IMR-90 (cell line): Measurements from ENCODE around the gene POLD3. TPM values are rescaled to one million over a fixed set of nuclear protein-coding genes. Genes with fewer than 3 reads are reported as not detected.

ENCODE experiments used
- ATAC-seq: fragments of 200-7000 bp; cut with Tn5 transposase; 2 replicates; pipeline ENCODE4 v1.9.1; 2020; ENCODE audit warnings: low read depth, mild to moderate bottlenecking, moderate library complexity
- BruUV-seq: library from RNA; stranded (reverse); fragments of 400-500 nt; replicated peaks from 2 replicates; lab custom pipeline; 2021; lab: Mats Ljungman, UMichigan
- CTCF ChIA-PET: fragments of 300-600 bp; formaldehyde crosslinking; extraction: SDS; loops from one replicate; lab custom pipeline; 2021; ENCODE audit warnings: antibody characterized with exemption; lab: Yijun Ruan, JAX
- POLR2A ChIA-PET: fragments of 300-600 bp; sonication (Branson Sonifier 250); formaldehyde crosslinking; loops from one replicate; lab custom pipeline; 2022; ENCODE audit warnings: antibody characterized with exemption; ENCODE audit not compliant: unreplicated experiment; lab: Charles Lee
- DNase-seq: peaks from one replicate; pipeline ENCODE4 v3.0.0; 2013
- H2AFZ ChIP-seq: replicated peaks from 2 replicates; pipeline ENCODE3; 2013; ENCODE audit warnings: low read length, mild to moderate bottlenecking; ENCODE audit not compliant: poor library complexity
- H2AK5ac ChIP-seq: 2 replicates; pipeline ENCODE4 v1.6.1; 2013; ENCODE audit warnings: low read depth, low read length, inconsistent platforms
- H2AK9ac ChIP-seq: replicated peaks from 2 replicates; pipeline ENCODE3; 2013; ENCODE audit warnings: mild to moderate bottlenecking, low read depth, low read length, moderate library complexity; ENCODE audit not compliant: poor library complexity
- H2BK120ac ChIP-seq: 2 replicates; pipeline ENCODE4 v1.6.1; 2013; ENCODE audit warnings: low read depth, low read length, inconsistent platforms
- H2BK15ac ChIP-seq: 3 replicates; pipeline ENCODE4 v1.6.1; 2013; ENCODE audit warnings: low read depth, low read length, inconsistent platforms
- H2BK20ac ChIP-seq: 2 replicates; pipeline ENCODE4 v1.6.1; 2013; ENCODE audit warnings: low read depth, mild to moderate bottlenecking, inconsistent platforms, low read length, moderate library complexity
- H2BK5ac ChIP-seq: 2 replicates; pipeline ENCODE4 v1.6.1; 2013; ENCODE audit warnings: mild to moderate bottlenecking, low read depth, low read length, inconsistent platforms; ENCODE audit not compliant: poor library complexity, severe bottlenecking
- H3K14ac ChIP-seq: replicated peaks from 2 replicates; pipeline ENCODE4 v1.6.1; 2013; ENCODE audit warnings: low read depth, low read length, inconsistent platforms
- H3K18ac ChIP-seq: 2 replicates; pipeline ENCODE4 v1.6.1; 2013; ENCODE audit warnings: low read depth, low read length, control low read depth
- H3K23ac ChIP-seq: 2 replicates; pipeline ENCODE4 v1.6.1; 2013; ENCODE audit warnings: low read depth, low read length, inconsistent platforms
- H3K27ac ChIP-seq: 2 replicates; pipeline ENCODE4 v1.5.1; 2013; ENCODE audit warnings: mild to moderate bottlenecking, control low read depth, low read length; ENCODE audit not compliant: insufficient read depth
- H3K27me3 ChIP-seq: 2 replicates; pipeline ENCODE4 v1.6.1; 2013; ENCODE audit warnings: low read length; ENCODE audit not compliant: control insufficient read depth, insufficient read depth
- H3K36me3 ChIP-seq: 2 replicates; pipeline ENCODE4 v1.6.1; 2013; ENCODE audit warnings: low read length, mixed read lengths; ENCODE audit not compliant: control insufficient read depth, insufficient read depth
- H3K4ac ChIP-seq: 2 replicates; pipeline ENCODE4 v1.6.1; 2013; ENCODE audit warnings: low read depth, low read length, inconsistent platforms
- H3K4me1 ChIP-seq: 2 replicates; pipeline ENCODE4 v1.6.1; 2013; ENCODE audit warnings: low read length, mixed read lengths; ENCODE audit not compliant: control insufficient read depth, insufficient read depth
- H3K4me2 ChIP-seq: 2 replicates; pipeline ENCODE4 v1.6.1; 2013; ENCODE audit warnings: low read depth, mild to moderate bottlenecking, control low read depth, low read length, moderate library complexity
- H3K4me3 ChIP-seq: 2 replicates; pipeline ENCODE4 v1.5.1; 2013; ENCODE audit warnings: low read depth, mild to moderate bottlenecking, control low read depth, low read length, moderate library complexity; ENCODE audit not compliant: insufficient read depth
- H3K56ac ChIP-seq: 2 replicates; pipeline ENCODE4 v1.6.1; 2013; ENCODE audit warnings: low read length, inconsistent platforms; ENCODE audit not compliant: insufficient read depth; ENCODE audit errors: extremely low read depth
- H3K79me1 ChIP-seq, 2 experiments: 2 replicates each; pipeline ENCODE4 v1.6.1; 2013; ENCODE audit warnings: low read length in 2 of 2, inconsistent platforms in 1 of 2, low read depth in 1 of 2
- H3K9ac ChIP-seq: 2 replicates; pipeline ENCODE4 v1.6.1; 2013; ENCODE audit warnings: low read depth, low read length, control low read depth
- H3K9me1 ChIP-seq: 2 replicates; pipeline ENCODE4 v1.6.1; 2013; ENCODE audit warnings: low read length, inconsistent platforms; ENCODE audit not compliant: insufficient read depth
- H3K9me3 ChIP-seq: 2 replicates; pipeline ENCODE4 v1.6.1; 2013; ENCODE audit warnings: low read length; ENCODE audit not compliant: control insufficient read depth, insufficient read depth
- H4K20me1 ChIP-seq: 2 replicates; pipeline ENCODE4 v1.6.1; 2013; ENCODE audit warnings: low read length, inconsistent platforms; ENCODE audit not compliant: insufficient read depth
- H4K5ac ChIP-seq: 2 replicates; pipeline ENCODE4 v1.6.1; 2013; ENCODE audit warnings: mild to moderate bottlenecking, low read depth, low read length, control low read depth
- H4K8ac ChIP-seq, 2 experiments: 2 replicates each; pipeline ENCODE4 v1.6.1; 2013; ENCODE audit warnings: low read depth in 2 of 2, low read length in 2 of 2, control low read depth in 1 of 2, inconsistent platforms in 1 of 2
- H4K91ac ChIP-seq: 2 replicates; pipeline ENCODE4 v1.6.1; 2013; ENCODE audit warnings: low read depth, low read length, inconsistent platforms; ENCODE audit not compliant: insufficient read depth
- RAD21 ChIP-seq: IDR thresholded peaks from 2 replicates; pipeline ENCODE4 v1.6.1; 2012; ENCODE audit warnings: low read length, improper control_type of control experiment
- WGBS, 2 experiments: methylation state at CpG; one replicate each; pipeline versions ENCODE4 v1.1.5 to v1.1.7; 2013; ENCODE audit warnings: missing lambda C conversion rate in 2 of 2; ENCODE audit not compliant: insufficient read length in 1 of 2; ENCODE audit errors: extremely low coverage in 2 of 2; 5-methylcytosine and 5-hydroxymethylcytosine counted together
- dilution Hi-C: fragments of 300-500 bp; cut with HindIII; formaldehyde crosslinking; loops from one replicate; pipeline ENCODE4 v1.14.3; 2018; ENCODE audit warnings: low sequenced_read_pairs; ENCODE audit not compliant: unreplicated experiment
- in situ Hi-C: fragments of 300-500 bp; cut with MboI; formaldehyde crosslinking; loops from 3 replicates; pipeline ENCODE4 v1.14.3; 2019; ENCODE audit warnings: low sequenced_read_pairs, inconsistent platforms, mixed read lengths
- intact Hi-C: fragments of 100-400 bp; cut with micrococcal nuclease; formaldehyde crosslinking; loops from 2 replicates; pipeline ENCODE4 v1.10.0; 2022
- polyA plus RNA-seq, 3 experiments: library from polyadenylated mRNA; depleted of rRNA; stranded (reverse); fragments of >200 nt; gene quantifications; 2 replicates each; pipeline ENCODE4 v1.2.3, GENCODE V29; 2012; ENCODE audit warnings: low replicate concordance in 1 of 3
- total RNA-seq: library from RNA; depleted of rRNA; stranded (reverse); fragments of >200 nt; gene quantifications from 2 replicates; pipeline ENCODE4 v1.2.3, GENCODE V29; 2012

POLD3 gene
- total and polyA plus RNA-seq, 2 of the 4 experiments (the other 2 are of a cell fraction): 9.1 to 9.2 TPM

DNA sequence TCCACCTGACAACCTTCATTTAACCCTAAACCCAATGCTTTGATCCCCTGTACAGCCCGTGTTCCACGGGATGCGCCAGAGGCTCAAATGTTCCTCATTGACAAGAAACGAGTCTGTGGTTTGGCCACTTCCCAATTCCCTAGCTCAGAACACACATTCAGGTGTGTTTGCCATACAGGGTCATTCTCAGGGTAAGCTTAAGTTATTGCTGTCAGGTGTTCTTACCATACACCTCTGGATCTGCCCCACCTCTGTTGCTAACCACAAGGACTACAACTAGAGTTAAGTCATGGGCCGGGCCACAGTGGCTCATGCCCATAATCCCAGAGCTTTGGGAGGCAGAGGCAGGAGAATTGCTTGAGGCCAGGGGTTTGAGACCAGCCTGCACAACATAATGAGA, 45.6 kb upstream of the POLD3 start:
- dilution Hi-C loops: no loop called here
- no peak overlapping the region for H2AK5ac ChIP-seq
- no peak overlapping the region for H3K4me2 ChIP-seq
- no peak overlapping the region for H3K4me3 ChIP-seq
- no peak overlapping the region for H3K4ac ChIP-seq
- DNase-seq (no peak), ATAC-seq (no peak)
- no peak overlapping the region for H4K91ac ChIP-seq
- no peaks in the 10 kb centered on the region for H3K36me3 ChIP-seq
- in situ Hi-C loops: no loop called here
- no peak overlapping the region for H3K23ac ChIP-seq
- no peaks in the 10 kb centered on the region for H3K79me1 ChIP-seq
- H3K9ac ChIP-seq: no peak overlapping the region
- no peak overlapping the region for H2AFZ ChIP-seq
- H3K4me1 ChIP-seq: no peaks in the 10 kb centered on the region
- peaks cover 36% of the 10 kb centered on the region for H3K27me3 ChIP-seq
- H3K14ac ChIP-seq: no peak overlapping the region
- no peak for TF ChIP-seq RAD21
- no peak overlapping the region for H3K27ac ChIP-seq
- no peak overlapping the region for H3K56ac ChIP-seq
- no peak overlapping the region for H4K8ac ChIP-seq
- H4K20me1 ChIP-seq: no peaks in the 10 kb centered on the region
- H3K9me1 ChIP-seq: no peaks in the 10 kb centered on the region
- H2BK5ac ChIP-seq: no peak overlapping the region
- ChIA-PET POLR2A (no interaction called here), CTCF (no interaction called here)
- WGBS, 2 experiments: no CpG with 5 or more reads among the region's 5 CpGs
- intact Hi-C loops: no loop called here
- no peak overlapping the region for H2BK120ac ChIP-seq
- BruUV-seq: no TSS peak
- H4K5ac ChIP-seq: no peak overlapping the region
- H3K18ac ChIP-seq: no peak overlapping the region
- no peak overlapping the region for H2AK9ac ChIP-seq
- H3K9me3 ChIP-seq: peaks cover 8% of the 10 kb centered on the region
- H2BK20ac ChIP-seq: no peak overlapping the region
- H2BK15ac ChIP-seq: no peak overlapping the region
